HepG2 (cell line): ENCODE results near the gene MYO7A. TPM values are rescaled to one million over a fixed set of nuclear protein-coding genes. Genes with fewer than 3 reads are reported as not detected.

Experiments used
- CBX2 ChIP-seq, 2 experiments: fragments of 200-600 bp in 1 of 2; sonication (generic); formaldehyde crosslinking in 1 of 2; IDR thresholded peaks; 2 replicates each; pipeline versions ENCODE4 v1.7.0 to v1.8.1; 2018 to 2022; ENCODE audit warnings: low read depth in 2 of 2, low read length in 1 of 2, mild to moderate bottlenecking in 1 of 2, missing genetic modification reagents in 1 of 2
- DPF2 ChIP-seq: sonication (generic); formaldehyde crosslinking; IDR thresholded peaks from 2 replicates; pipeline ENCODE4 v1.4.0; 2020; ENCODE audit warnings: mild to moderate bottlenecking, low read depth, missing genetic modification reagents, borderline replicate concordance
- EEA1 ChIP-seq: sonication (generic); formaldehyde crosslinking; IDR thresholded peaks from 2 replicates; pipeline ENCODE4 v1.5.1; 2020; ENCODE audit warnings: mild to moderate bottlenecking, missing genetic modification reagents, borderline replicate concordance
- ELK4 ChIP-seq: sonication (generic); formaldehyde crosslinking; IDR thresholded peaks from 2 replicates; pipeline ENCODE4 v1.9.0; 2021; ENCODE audit warnings: missing genetic modification reagents, borderline replicate concordance
- FIP1L1 ChIP-seq: fragments of 200-400 bp; formaldehyde crosslinking; IDR thresholded peaks from 2 replicates; pipeline ENCODE4 v1.6.1; 2018; ENCODE audit warnings: low read depth, mild to moderate bottlenecking, low read length, moderate library complexity, borderline replicate concordance; ENCODE audit not compliant: insufficient read depth
- HCFC1 ChIP-seq: fragments of 150-350 bp; IDR thresholded peaks from 2 replicates; pipeline ENCODE4 v1.6.1; 2014; ENCODE audit warnings: low read depth, low read length
- HNF4G ChIP-seq, 2 experiments: sonication (generic) in 1 of 2; formaldehyde crosslinking in 1 of 2; IDR thresholded peaks; 2 replicates each; pipeline versions ENCODE4 v1.4.0 to v1.6.1; 2011 to 2020; ENCODE audit warnings: borderline replicate concordance in 2 of 2, low read depth in 2 of 2, mild to moderate bottlenecking in 2 of 2, low read length in 1 of 2, missing genetic modification reagents in 1 of 2, moderate library complexity in 1 of 2
- HNRNPUL1 ChIP-seq: fragments of 200-400 bp; formaldehyde crosslinking; IDR thresholded peaks from 2 replicates; pipeline ENCODE4 v1.6.1; 2017; ENCODE audit warnings: low read depth, mild to moderate bottlenecking, low read length, moderate library complexity
- MAFG ChIP-seq: sonication (generic); formaldehyde crosslinking; IDR thresholded peaks from 2 replicates; pipeline ENCODE4 v1.5.1; 2020; ENCODE audit warnings: mild to moderate bottlenecking, missing genetic modification reagents
- PHB2 ChIP-seq: fragments of 450-650 bp; IDR thresholded peaks from 2 replicates; pipeline ENCODE4 v1.6.1; 2018; ENCODE audit not compliant: partially characterized antibody
- RBM22 ChIP-seq: fragments of 200-400 bp; formaldehyde crosslinking; optimal IDR thresholded peaks from 2 replicates; pipeline ENCODE3; 2017; ENCODE audit warnings: mild to moderate bottlenecking, low read length, moderate library complexity
- RXRB ChIP-seq: IDR thresholded peaks from 2 replicates; pipeline ENCODE4 v1.6.1; 2016; ENCODE audit warnings: borderline replicate concordance, missing genetic modification reagents, missing compliant biosample characterization
- SMARCE1 ChIP-seq: fragments of 450-650 bp; IDR thresholded peaks from 2 replicates; pipeline ENCODE4 v1.6.1; 2017; ENCODE audit warnings: borderline replicate concordance
- SRSF4 ChIP-seq: fragments of 200-400 bp; formaldehyde crosslinking; IDR thresholded peaks from one replicate; pipeline ENCODE4 v1.6.1; 2018; ENCODE audit warnings: mild to moderate bottlenecking, low read depth, low read length, moderate library complexity; ENCODE audit not compliant: poor library complexity, severe bottlenecking
- ZBTB2 ChIP-seq: sonication (generic); formaldehyde crosslinking; IDR thresholded peaks from 2 replicates; pipeline ENCODE4 v1.8.0; 2022; ENCODE audit warnings: low read depth, missing genetic modification reagents
- ZMYM2 ChIP-seq: sonication (generic); formaldehyde crosslinking; IDR thresholded peaks from 2 replicates; pipeline ENCODE4 v1.8.0; 2022; ENCODE audit warnings: mild to moderate bottlenecking, missing genetic modification reagents
- ZNF10 ChIP-seq: sonication (generic); formaldehyde crosslinking; IDR thresholded peaks from 2 replicates; pipeline ENCODE4 v1.4.0; 2020; ENCODE audit warnings: mild to moderate bottlenecking, low read depth, missing genetic modification reagents, borderline replicate concordance
- ZNF17 ChIP-seq: sonication (generic); formaldehyde crosslinking; IDR thresholded peaks from 2 replicates; pipeline ENCODE4 v1.5.0; 2020; ENCODE audit warnings: mild to moderate bottlenecking, missing genetic modification reagents
- ZNF20 ChIP-seq: sonication (generic); formaldehyde crosslinking; IDR thresholded peaks from 2 replicates; pipeline ENCODE4 v1.4.0; 2020; ENCODE audit warnings: mild to moderate bottlenecking, moderate library complexity, missing genetic modification reagents
- ZNF205 ChIP-seq: IDR thresholded peaks from 2 replicates; pipeline ENCODE4 v1.6.1; 2018; ENCODE audit warnings: missing biosample characterization, missing genetic modification reagents
- ZNF296 ChIP-seq: sonication (generic); formaldehyde crosslinking; conservative IDR thresholded peaks from 2 replicates; pipeline ENCODE4 v1.5.0; 2020; ENCODE audit warnings: mild to moderate bottlenecking, missing genetic modification reagents
- ZNF333 ChIP-seq: sonication (generic); formaldehyde crosslinking; IDR thresholded peaks from 2 replicates; pipeline ENCODE4 v1.4.0; 2020; ENCODE audit warnings: mild to moderate bottlenecking, missing genetic modification reagents, borderline replicate concordance
- ZNF510 ChIP-seq: sonication (generic); formaldehyde crosslinking; IDR thresholded peaks from 2 replicates; pipeline ENCODE4 v1.4.0; 2020; ENCODE audit warnings: low read depth, mild to moderate bottlenecking, missing genetic modification reagents
- ZNF557 ChIP-seq: sonication (generic); formaldehyde crosslinking; IDR thresholded peaks from 2 replicates; pipeline ENCODE4 v1.4.0; 2020; ENCODE audit warnings: missing genetic modification reagents
- ZNF720 ChIP-seq: sonication (generic); formaldehyde crosslinking; IDR thresholded peaks from 2 replicates; pipeline ENCODE4 v1.4.0; 2020; ENCODE audit warnings: missing genetic modification reagents
- ZNF772 ChIP-seq: sonication (generic); formaldehyde crosslinking; IDR thresholded peaks from 2 replicates; pipeline ENCODE4 v1.5.0; 2020; ENCODE audit warnings: mild to moderate bottlenecking, missing genetic modification reagents
- ZNF839 ChIP-seq: sonication (generic); formaldehyde crosslinking; IDR thresholded peaks from 2 replicates; pipeline ENCODE4 v1.4.0; 2020; ENCODE audit warnings: missing genetic modification reagents, mild to moderate bottlenecking, borderline replicate concordance
- polyA plus RNA-seq, 8 experiments: library from polyadenylated mRNA; depleted of rRNA in 3 of 8; stranded (reverse) in 7 of 8; unstranded in 1 of 8; fragments of >200 nt; fragmentation: Illumina TruSeq in 4 of 8; extraction: Trizol in 4 of 8; gene quantifications; 2 replicates each; pipeline versions ENCODE4 v1.2.1 to v1.2.3, GENCODE V29; 2011 to 2016; ENCODE audit warnings: low read depth in 4 of 8, missing spikeins in 1 of 8, mixed read lengths in 1 of 8; ENCODE audit not compliant: insufficient read depth in 1 of 8
- total RNA-seq, 5 experiments: library from RNA; depleted of rRNA; stranded (reverse); fragments of >200 nt; fragmentation: Illumina TruSeq; extraction: Trizol; gene quantifications; 2 replicates each; pipeline ENCODE4 v1.2.3, GENCODE V29; 2016; ENCODE audit warnings: low read depth in 1 of 5

Gene MYO7A
- total and polyA plus RNA-seq, 2 of the 13 experiments (the other 11 are each of a cell fraction or from before 2014, with no cell fraction given), result 7.5 to 10.0 TPM

GRCh38 chr11:77173494-77173893 lies 45.4 kb downstream of the MYO7A start (continued):
- TF ChIP-seq HNF4G (IDR thresholded peaks at IDR 0.05; ENCODE audit: borderline replicate concordance, low read depth, low read length), result no peak
- TF ChIP-seq HNF4G (CRISPR knock-in tag; IDR thresholded peaks at IDR 0.05; ENCODE audit: borderline replicate concordance, low read depth), result no peak
- no peak for TF ChIP-seq ZNF296
- peak; percentile 23; the same call in 1 of the 2 replicates for TF ChIP-seq RXRB (CRISPR knock-in tag)
- TF ChIP-seq SMARCE1, result no peak
- no peak for TF ChIP-seq ZNF557 (CRISPR knock-in tag)
- TF ChIP-seq ZNF510, result no peak
- no peak for TF ChIP-seq FIP1L1
- TF ChIP-seq ZNF772 (CRISPR knock-in tag), result no peak
- TF ChIP-seq EEA1 (CRISPR knock-in tag), result no peak
- no peak for TF ChIP-seq ZNF205 (CRISPR knock-in tag)
- no peak for TF ChIP-seq SRSF4
- no peak for TF ChIP-seq ZNF20 (CRISPR knock-in tag)
- TF ChIP-seq RBM22, result no peak
- TF ChIP-seq MAFG (CRISPR knock-in tag), result no peak
- no peak for TF ChIP-seq CBX2 (IDR thresholded peaks at IDR 0.05; ENCODE audit: low read depth, low read length)
- TF ChIP-seq CBX2 (CRISPR knock-in tag; IDR thresholded peaks at IDR 0.05; ENCODE audit: low read depth), result no peak
- no peak for TF ChIP-seq HNRNPUL1
- TF ChIP-seq ZNF17 (CRISPR knock-in tag), result no peak
- no peak for TF ChIP-seq ZNF720 (CRISPR knock-in tag)
- TF ChIP-seq ELK4 (CRISPR knock-in tag), result no peak
- no peak for TF ChIP-seq PHB2
- TF ChIP-seq ZNF10 (CRISPR knock-in tag), result no peak
- TF ChIP-seq DPF2 (CRISPR knock-in tag), result no peak; the same call in 1 of the 2 replicates
- TF ChIP-seq ZNF839, result no peak
- no peak for TF ChIP-seq ZNF333
- TF ChIP-seq ZMYM2 (CRISPR knock-in tag), result no peak
- no peak for TF ChIP-seq HCFC1
- TF ChIP-seq ZBTB2 (CRISPR knock-in tag), result no peak
